Natural killer cell (primary cell): ENCODE results near the gene MLPH. TPM values are rescaled to one million over a fixed set of nuclear protein-coding genes. Genes with fewer than 3 reads are reported as not detected.

Source experiments
- ATAC-seq, 3 donors: fragments of 150-1000 bp in 2 of 3; fragments of 200-7000 bp in 1 of 3; cut with Tn5 transposase; 1 replicate in 1 of 3; 2 replicates in 2 of 3; pipeline ENCODE4 v1.10.0; 2021; ENCODE audit warnings: mild to moderate bottlenecking in 2 of 3, moderate library complexity in 2 of 3
- DNase-seq, 2 donors: peaks; one replicate each; pipeline versions ENCODE4 v3.0.0 to v3.0.0-alpha.2; 2013 to 2021; ENCODE audit warnings: mixed read lengths in 1 of 2
- H3K27ac ChIP-seq: one replicate; pipeline ENCODE4 v1.5.1; 2013; ENCODE audit warnings: mild to moderate bottlenecking, low read length
- H3K27me3 ChIP-seq: one replicate; pipeline ENCODE4 v1.6.1; 2013; ENCODE audit warnings: low read length; ENCODE audit not compliant: control insufficient read depth, insufficient read depth
- H3K36me3 ChIP-seq: one replicate; pipeline ENCODE4 v1.6.1; 2013; ENCODE audit warnings: low read length; ENCODE audit not compliant: control insufficient read depth, insufficient read depth
- H3K4me1 ChIP-seq: one replicate; pipeline ENCODE4 v1.6.1; 2013; ENCODE audit warnings: low read length; ENCODE audit not compliant: control insufficient read depth, insufficient read depth
- H3K4me3 ChIP-seq: one replicate; pipeline ENCODE4 v1.5.1; 2013; ENCODE audit warnings: low read length
- H3K9me3 ChIP-seq: one replicate; pipeline ENCODE4 v1.6.1; 2013; ENCODE audit warnings: low read length; ENCODE audit not compliant: control insufficient read depth, insufficient read depth
- H3K27ac Mint-ChIP-seq, 2 donors: one replicate each; pipeline ENCODE4 v1.8.0; 2022; ENCODE audit warnings: mild to moderate bottlenecking in 2 of 2, mixed read lengths in 2 of 2, moderate library complexity in 1 of 2
- H3K27me3 Mint-ChIP-seq, 2 donors: one replicate each; pipeline ENCODE4 v1.8.0; 2022; ENCODE audit warnings: low read depth in 2 of 2, mixed read lengths in 2 of 2
- H3K36me3 Mint-ChIP-seq: one replicate; pipeline ENCODE4 v1.8.0; 2022; ENCODE audit warnings: mixed read lengths
- H3K4me1 Mint-ChIP-seq, 2 donors: one replicate each; pipeline ENCODE4 v1.8.0; 2022; ENCODE audit warnings: mixed read lengths in 2 of 2
- H3K4me3 Mint-ChIP-seq: one replicate; pipeline ENCODE4 v1.8.0; 2022; ENCODE audit warnings: mild to moderate bottlenecking, moderate library complexity, mixed read lengths
- H3K9me3 Mint-ChIP-seq, 2 donors: one replicate each; pipeline ENCODE4 v1.8.0; 2022; ENCODE audit warnings: mixed read lengths in 2 of 2
- WGBS: methylation state at CpG from one replicate; pipeline ENCODE4 v1.1.7; 2013; ENCODE audit warnings: missing lambda C conversion rate; ENCODE audit not compliant: insufficient coverage; 5-methylcytosine and 5-hydroxymethylcytosine counted together
- intact Hi-C: fragments of 100-400 bp; cut with micrococcal nuclease; formaldehyde crosslinking; loops from one replicate; pipeline ENCODE4 v1.14.2; 2022
- total RNA-seq, 4 donors: library from RNA; stranded (reverse); fragments of 120-200 nt in 1 of 4; gene quantifications; one replicate each; pipeline versions ENCODE4 v1.2.3 to v1.2.4, GENCODE V29; 2013 to 2022
- TF ChIP-seq, protein P1 (sequence below): fragments of 200-600 bp; IDR thresholded peaks from one replicate; pipeline ENCODE4 v1.8.0; 2022; ENCODE audit warnings: antibody characterized with exemption

The MLPH gene
- total RNA-seq, 3 donors from 2014 or later (not counting 1 experiment from before 2014, with no cell fraction given) = not detected

- H3K27me3 ChIP-seq = no peaks in the 10 kb centered on the region
- no peaks in the 10 kb centered on the region for H3K36me3 ChIP-seq
- ATAC-seq (no peak), DNase-seq (no peak)
- Mint-ChIP-seq H3K4me1 (no peaks in the 10 kb centered on the region), H3K27ac (no peak overlapping the region), H3K4me3 (no peak overlapping the region), H3K36me3 (no peaks in the 10 kb centered on the region), H3K27me3 (peaks cover 0 to 4% of the 10 kb centered on the region in 2 donors), H3K9me3 (no peaks in the 10 kb centered on the region)
- no peaks in the 10 kb centered on the region for H3K9me3 ChIP-seq
- H3K27ac ChIP-seq = no peak overlapping the region
- no peaks in the 10 kb centered on the region for H3K4me1 ChIP-seq
- WGBS = 88% methylated on average over 13 of the region's 13 CpGs
- H3K4me3 ChIP-seq = no peak overlapping the region
- intact Hi-C loops = no loop called here
- TF ChIP-seq, protein P1, sequence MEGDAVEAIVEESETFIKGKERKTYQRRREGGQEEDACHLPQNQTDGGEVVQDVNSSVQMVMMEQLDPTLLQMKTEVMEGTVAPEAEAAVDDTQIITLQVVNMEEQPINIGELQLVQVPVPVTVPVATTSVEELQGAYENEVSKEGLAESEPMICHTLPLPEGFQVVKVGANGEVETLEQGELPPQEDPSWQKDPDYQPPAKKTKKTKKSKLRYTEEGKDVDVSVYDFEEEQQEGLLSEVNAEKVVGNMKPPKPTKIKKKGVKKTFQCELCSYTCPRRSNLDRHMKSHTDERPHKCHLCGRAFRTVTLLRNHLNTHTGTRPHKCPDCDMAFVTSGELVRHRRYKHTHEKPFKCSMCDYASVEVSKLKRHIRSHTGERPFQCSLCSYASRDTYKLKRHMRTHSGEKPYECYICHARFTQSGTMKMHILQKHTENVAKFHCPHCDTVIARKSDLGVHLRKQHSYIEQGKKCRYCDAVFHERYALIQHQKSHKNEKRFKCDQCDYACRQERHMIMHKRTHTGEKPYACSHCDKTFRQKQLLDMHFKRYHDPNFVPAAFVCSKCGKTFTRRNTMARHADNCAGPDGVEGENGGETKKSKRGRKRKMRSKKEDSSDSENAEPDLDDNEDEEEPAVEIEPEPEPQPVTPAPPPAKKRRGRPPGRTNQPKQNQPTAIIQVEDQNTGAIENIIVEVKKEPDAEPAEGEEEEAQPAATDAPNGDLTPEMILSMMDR = no peak
Measured at GRCh38 chr2:237540223-237540775, 53.2 kb downstream of the MLPH start.

DNA sequence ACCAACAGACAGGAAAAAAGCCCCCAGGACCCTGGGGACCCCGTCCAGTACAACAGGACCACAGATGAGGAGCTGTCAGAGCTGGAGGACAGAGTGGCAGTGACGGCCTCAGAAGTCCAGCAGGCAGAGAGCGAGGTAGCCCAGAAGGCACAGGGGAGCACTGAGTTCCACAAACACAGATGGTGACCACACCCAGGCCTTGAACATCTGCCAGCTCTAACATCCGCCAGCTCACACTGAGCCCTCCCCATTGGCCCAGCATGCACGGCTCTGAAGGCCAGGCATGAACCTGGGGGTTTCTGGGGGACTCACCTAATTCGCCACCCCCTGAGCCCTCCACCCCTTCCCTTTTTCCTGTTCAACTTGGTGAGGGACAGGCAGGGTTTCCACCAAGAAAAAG lies 53.8 kb downstream of the MLPH start:
- no peak for ATAC-seq
- H3K4me3 ChIP-seq = no peak overlapping the region
- H3K27me3 ChIP-seq = no peaks in the 10 kb centered on the region
- no peak overlapping the region for H3K27ac ChIP-seq
- no peak for DNase-seq
- intact Hi-C loops = no loop called here
- TF ChIP-seq, protein P1 = no peak
- no peaks in the 10 kb centered on the region for H3K4me1 ChIP-seq
- no peaks in the 10 kb centered on the region for H3K9me3 ChIP-seq
- WGBS = 58% methylated on average over 6 of the region's 6 CpGs
- Mint-ChIP-seq H3K27ac (no peak overlapping the region), H3K9me3 (no peaks in the 10 kb centered on the region), H3K4me3 (no peak overlapping the region), H3K36me3 (no peaks in the 10 kb centered on the region), H3K4me1 (no peaks in the 10 kb centered on the region), H3K27me3 (peaks cover 0 to 4% of the 10 kb centered on the region in 2 donors)
- H3K36me3 ChIP-seq = no peaks in the 10 kb centered on the region

DNA sequence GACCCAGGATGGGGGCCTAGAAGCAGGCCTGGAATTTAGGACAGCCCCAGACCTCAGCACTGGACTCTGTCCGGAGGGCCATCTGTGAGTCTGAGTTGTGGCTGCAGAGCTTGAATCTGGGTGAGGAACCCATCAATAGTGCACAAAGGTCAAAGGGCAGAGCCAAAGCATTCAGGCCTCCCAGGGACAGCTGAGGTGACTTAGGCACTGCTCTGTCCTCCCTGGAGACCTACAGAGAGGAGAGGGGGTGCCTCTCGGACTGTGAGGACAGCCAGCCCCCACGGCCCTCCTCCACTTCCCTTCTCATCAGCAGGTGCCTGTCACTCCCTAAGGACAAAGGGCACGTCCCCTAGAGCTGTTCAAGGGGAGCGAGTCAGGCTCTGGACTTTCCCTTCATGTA lies 54.2 kb downstream of the MLPH start:
- Mint-ChIP-seq H3K4me3 (no peak overlapping the region), H3K4me1 (no peaks in the 10 kb centered on the region), H3K9me3 (no peaks in the 10 kb centered on the region), H3K27me3 (peaks cover 0 to 4% of the 10 kb centered on the region in 2 donors), H3K27ac (no peak overlapping the region), H3K36me3 (no peaks in the 10 kb centered on the region)
- Histone ChIP-seq H3K4me1 (no peaks in the 10 kb centered on the region), H3K27ac (no peak overlapping the region), H3K36me3 (no peaks in the 10 kb centered on the region), H3K9me3 (no peaks in the 10 kb centered on the region), H3K4me3 (no peak overlapping the region), H3K27me3 (no peaks in the 10 kb centered on the region)
- TF ChIP-seq, protein P1 = no peak
- 74% methylated on average over 5 of the region's 5 CpGs for WGBS
- DNase-seq (no peak), ATAC-seq (no peak)
- intact Hi-C loops = no loop called here
